ENCODE data around the gene MAFG. TPM values are rescaled to one million over a fixed set of nuclear protein-coding genes. Genes with fewer than 3 reads are reported as not detected.

The MAFG gene
- total RNA-seq, 1 donor from 2014 or later, result 24.1 TPM

DNA sequence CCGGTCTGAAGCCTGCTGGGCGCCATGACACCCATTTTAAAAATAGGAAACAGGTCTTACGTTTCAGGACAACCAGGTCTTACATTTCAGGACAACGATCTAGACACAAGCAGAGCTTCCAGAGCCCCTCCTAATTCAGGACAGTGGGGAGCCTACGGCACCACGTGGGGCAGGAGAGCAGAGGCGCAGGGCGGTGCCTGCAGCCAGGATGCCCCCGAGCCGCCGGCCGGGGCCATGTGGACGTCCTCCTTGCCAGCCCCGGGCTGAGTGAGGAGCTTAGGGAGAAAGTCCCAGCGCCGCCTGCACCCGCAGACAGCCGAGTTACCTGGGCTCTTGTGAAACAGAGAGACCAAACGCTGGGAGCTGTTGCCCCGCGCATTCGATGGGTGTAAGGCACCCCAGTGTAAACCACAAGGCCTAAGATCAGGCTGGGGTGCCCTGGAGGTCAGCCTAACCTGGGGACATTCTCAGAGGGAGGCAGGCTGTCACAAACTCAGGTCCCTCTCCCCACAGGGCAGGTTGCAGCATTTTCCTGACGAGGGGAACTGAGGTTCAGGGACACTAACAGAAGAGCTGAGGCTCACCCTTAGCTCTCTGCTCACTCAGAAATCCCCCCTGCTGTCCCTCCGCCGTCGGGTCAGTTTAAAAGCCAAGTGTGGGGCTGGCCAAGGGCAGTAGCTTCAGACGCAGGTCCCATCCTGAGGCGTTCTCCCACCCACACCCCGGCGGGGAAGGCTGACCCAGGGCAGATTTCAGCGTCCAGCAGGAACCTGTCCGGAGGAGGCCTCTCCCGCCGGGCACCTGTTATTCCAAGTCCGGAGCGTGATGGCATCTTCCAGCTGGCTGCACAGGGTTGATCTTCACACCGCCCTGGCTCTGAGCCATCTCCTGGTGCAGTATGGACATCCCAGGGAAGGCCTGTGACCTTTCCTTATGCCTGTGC is 35.2 kb upstream of the MAFG start:
- Mint-ChIP-seq H3K4me1 (peaks cover 4% of the 10 kb centered on the region), H3K4me3 (peak overlapping the region; percentile 39), H3K27me3 (ENCODE audit: low read depth) (peaks cover 48% of the 10 kb centered on the region), H3K36me3 (no peaks in the 10 kb centered on the region), H3K27ac (no peak overlapping the region), H3K9me3 (no peaks in the 10 kb centered on the region)
- no peak for DNase-seq (ENCODE audit: low spot score in 2 of 2, unreplicated experiment in 2 of 2)
- TF ChIP-seq, protein P1, sequence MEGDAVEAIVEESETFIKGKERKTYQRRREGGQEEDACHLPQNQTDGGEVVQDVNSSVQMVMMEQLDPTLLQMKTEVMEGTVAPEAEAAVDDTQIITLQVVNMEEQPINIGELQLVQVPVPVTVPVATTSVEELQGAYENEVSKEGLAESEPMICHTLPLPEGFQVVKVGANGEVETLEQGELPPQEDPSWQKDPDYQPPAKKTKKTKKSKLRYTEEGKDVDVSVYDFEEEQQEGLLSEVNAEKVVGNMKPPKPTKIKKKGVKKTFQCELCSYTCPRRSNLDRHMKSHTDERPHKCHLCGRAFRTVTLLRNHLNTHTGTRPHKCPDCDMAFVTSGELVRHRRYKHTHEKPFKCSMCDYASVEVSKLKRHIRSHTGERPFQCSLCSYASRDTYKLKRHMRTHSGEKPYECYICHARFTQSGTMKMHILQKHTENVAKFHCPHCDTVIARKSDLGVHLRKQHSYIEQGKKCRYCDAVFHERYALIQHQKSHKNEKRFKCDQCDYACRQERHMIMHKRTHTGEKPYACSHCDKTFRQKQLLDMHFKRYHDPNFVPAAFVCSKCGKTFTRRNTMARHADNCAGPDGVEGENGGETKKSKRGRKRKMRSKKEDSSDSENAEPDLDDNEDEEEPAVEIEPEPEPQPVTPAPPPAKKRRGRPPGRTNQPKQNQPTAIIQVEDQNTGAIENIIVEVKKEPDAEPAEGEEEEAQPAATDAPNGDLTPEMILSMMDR (IDR thresholded peaks at IDR 0.05; ENCODE audit: unreplicated experiment), result no peak

DNA sequence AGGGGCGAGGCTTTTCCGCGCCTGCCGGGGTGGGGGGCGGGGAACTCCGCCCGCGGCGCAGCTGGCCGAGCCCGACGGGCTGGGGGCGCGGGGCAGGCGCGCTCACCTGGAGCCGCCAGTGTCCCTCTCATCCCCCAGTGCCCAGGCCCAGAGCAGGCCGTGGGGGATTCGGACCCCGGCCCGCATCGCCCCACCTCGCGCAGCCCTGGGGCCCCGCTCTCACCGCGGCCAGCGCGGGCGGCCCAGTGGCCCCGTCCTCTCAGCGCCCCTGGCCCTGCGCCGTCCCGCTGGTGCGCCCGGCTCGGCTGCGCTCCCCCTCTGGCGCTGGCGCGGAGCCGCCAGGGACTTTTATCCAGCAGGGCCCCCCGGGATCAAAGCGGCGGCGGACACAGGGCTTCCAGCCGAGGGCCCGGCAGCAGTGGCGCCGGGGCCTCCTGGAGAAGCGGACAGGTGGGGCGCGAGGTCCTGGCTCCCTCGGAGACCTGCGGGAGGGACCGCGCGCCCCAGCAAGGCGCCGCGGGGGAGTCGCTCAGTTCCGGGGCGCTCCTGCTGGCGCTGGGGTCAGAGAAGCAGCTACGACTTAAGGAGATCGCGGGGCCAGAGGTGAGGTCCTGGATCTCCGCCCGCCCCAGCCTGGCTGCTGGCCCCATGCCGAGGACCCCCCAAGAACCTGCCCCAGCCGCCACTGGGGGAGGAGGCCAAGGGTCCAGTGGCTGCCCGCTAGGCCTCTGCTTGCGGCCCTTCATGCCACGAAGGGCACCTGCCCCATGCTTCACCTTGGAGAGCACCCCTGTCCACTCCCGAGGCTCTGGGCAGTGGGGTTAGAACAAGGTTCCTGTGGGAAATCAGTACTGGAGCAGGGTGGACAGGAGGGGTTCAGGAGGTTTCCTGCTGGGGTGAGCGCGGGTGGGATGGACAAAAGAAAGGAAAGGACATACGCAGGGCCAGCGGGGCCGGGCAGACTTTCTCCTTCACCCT is 34.3 kb upstream of the MAFG start:
- H3K4me1 Mint-ChIP-seq, result peaks cover 10% of the 10 kb centered on the region
- H3K27ac Mint-ChIP-seq, result no peak overlapping the region
- H3K9me3 Mint-ChIP-seq, result no peaks in the 10 kb centered on the region
- TF ChIP-seq, protein P1 (IDR thresholded peaks at IDR 0.05; ENCODE audit: unreplicated experiment), result no peak
- H3K27me3 Mint-ChIP-seq (ENCODE audit: low read depth), result peaks cover 55% of the 10 kb centered on the region
- no peaks in the 10 kb centered on the region for H3K36me3 Mint-ChIP-seq
- no peak for DNase-seq (ENCODE audit: low spot score in 2 of 2, unreplicated experiment in 2 of 2)
- peak overlapping the region; percentile 39 for H3K4me3 Mint-ChIP-seq

DNA sequence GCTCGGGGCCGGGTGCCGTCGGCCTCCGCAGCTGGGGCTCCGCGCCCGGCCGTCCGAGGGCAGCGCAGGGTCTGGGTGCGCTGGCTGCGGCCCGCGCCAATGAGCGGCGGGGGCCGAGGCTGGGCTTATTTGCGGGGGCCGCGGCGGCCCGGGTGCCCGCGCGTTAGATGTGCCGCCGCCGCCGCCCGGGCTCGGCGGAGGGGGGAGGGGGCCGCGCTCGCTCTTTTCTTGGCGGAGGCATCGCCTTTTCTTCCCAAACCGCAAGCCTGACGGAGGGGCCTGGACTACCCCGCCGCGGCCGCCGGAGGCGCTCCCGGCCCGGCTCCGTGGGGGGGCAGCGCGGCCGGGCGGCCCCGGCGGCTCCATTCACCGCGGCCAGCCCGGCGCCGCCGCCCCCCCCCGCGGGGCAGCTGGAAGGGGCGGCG is 33.6 kb upstream of the MAFG start, which contains the start of gene NOTUM:
Gene NOTUM (minus strand): TSS at position 101 of the 425 bp plus-strand sequence. CDS start 278 bp downstream, outside the sequence.
- Mint-ChIP-seq H3K9me3 (no peaks in the 10 kb centered on the region), H3K27ac (no peak within 1 kb of the TSS), H3K36me3 (no peaks in the 10 kb centered on the region), H3K27me3 (ENCODE audit: low read depth) (peaks cover 55% of the 10 kb centered on the region), H3K4me3 (peak within 1 kb of the TSS; percentile 30), H3K4me1 (peaks cover 6% of the 10 kb centered on the region)
- no peak for DNase-seq (ENCODE audit: low spot score in 2 of 2, unreplicated experiment in 2 of 2)
- TF ChIP-seq, protein P1 (IDR thresholded peaks at IDR 0.05; ENCODE audit: unreplicated experiment), result peak; percentile 12

GRCh38 chr17:81960130-81960958 is 32.8 kb upstream of the MAFG start:
- DNase-seq (ENCODE audit: low spot score in 2 of 2, unreplicated experiment in 2 of 2), result no peak
- Mint-ChIP-seq H3K4me3 (peak overlapping the region; percentile 30), H3K27ac (no peak overlapping the region), H3K4me1 (peaks cover 6% of the 10 kb centered on the region), H3K9me3 (no peaks in the 10 kb centered on the region), H3K27me3 (ENCODE audit: low read depth) (peaks cover 55% of the 10 kb centered on the region), H3K36me3 (no peaks in the 10 kb centered on the region)
- TF ChIP-seq, protein P1 (IDR thresholded peaks at IDR 0.05; ENCODE audit: unreplicated experiment), result no peak

Measured in mesothelial cell of epicardium (in vitro differentiated cells).